Measurements from ENCODE around the gene DHRS1. TPM values are rescaled to one million over a fixed set of nuclear protein-coding genes. Genes with fewer than 3 reads are reported as not detected.
A peak's percentile ranks its signal among the peaks of the same experiment; 100 is the strongest.

DHRS1 gene
- total RNA-seq, 1 donor from 2014 or later: 6.3 TPM

DNA sequence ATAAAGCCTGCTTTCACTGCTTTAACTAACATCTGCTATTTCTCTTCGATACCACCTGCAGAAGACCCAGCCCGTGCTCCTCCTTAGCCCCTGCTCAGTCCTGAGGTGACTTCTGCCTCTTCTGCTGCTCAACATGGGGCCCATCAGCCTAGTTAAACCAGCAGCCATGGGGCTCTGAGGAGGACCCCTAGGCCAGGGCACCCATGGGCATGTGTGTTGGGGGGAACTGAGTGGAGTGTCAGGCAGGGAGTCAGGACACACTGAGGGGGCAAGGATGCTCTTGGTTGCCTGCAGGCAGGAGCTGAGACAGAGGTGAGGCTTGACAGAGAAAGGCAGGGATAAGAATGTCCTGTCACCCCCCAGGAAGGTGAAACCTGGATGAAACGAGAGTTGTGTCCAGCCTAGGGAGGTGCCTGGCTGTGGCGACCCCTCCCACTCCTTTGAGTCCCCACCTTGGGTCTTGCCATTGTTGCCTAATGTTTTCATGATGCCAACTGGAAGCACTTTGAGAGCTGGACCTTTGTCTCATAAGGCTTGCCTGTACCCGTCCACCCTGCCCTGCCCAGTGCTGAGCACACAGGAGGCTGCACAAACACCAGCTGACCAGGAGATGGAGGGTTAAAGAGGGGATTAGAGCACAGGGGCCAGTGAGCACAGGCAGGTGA, 15.7 kb downstream of the DHRS1 start:
- DNase-seq (ENCODE audit: low read depth in 2 of 2): no peak

DNA sequence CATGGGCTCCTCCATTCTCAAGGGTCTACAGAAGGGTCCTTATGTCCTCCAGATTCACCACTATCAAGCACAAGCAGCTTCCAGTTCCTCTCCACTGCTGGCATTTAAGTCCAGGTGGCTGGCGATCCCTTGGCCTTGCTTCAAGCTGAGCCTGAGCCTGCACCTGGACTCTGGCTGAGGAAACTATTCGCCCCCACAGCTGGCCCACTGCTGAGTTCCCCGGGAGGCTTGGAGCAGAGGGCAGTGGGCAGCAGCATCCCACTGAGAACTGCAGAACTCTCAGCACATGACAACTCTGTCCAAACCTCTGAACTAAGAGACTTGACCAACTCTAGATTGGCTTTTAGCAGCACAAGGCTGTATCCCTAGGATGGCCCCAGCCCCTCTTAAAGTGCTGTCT, 16.8 kb downstream of the DHRS1 start:
- DNase-seq (ENCODE audit: low read depth in 2 of 2): no peak

DNA sequence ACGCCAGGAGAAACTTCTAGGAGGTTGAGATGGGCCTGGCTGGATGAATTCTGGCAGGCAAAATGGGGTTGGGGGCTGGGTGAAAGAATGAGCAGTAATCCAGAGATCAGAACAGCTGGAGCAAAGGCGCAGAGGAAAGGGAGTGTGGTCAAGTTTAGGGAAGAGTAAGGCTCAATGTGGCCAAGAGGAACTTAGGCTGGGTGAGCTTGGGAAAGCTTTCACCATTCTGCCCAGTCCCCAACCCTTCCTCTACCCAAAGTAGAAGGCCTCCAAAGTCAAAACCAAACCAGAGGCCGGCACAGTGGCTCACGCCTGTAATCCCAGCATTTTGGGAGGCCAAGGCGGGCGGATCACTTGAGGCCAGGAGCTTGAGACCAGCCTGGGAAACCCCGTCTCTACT, 17.9 kb downstream of the DHRS1 start:
- DNase-seq (ENCODE audit: low read depth in 2 of 2): no peak

GRCh38 chr14:24280797-24281460, 18.7 kb downstream of the DHRS1 start:
- no peak for DNase-seq (ENCODE audit: low read depth in 2 of 2)

- DNase-seq (ENCODE audit: low read depth in 2 of 2): peak; percentile 12
Observed at GRCh38 chr14:24279301-24280186, 20.0 kb downstream of the DHRS1 start.

DNA sequence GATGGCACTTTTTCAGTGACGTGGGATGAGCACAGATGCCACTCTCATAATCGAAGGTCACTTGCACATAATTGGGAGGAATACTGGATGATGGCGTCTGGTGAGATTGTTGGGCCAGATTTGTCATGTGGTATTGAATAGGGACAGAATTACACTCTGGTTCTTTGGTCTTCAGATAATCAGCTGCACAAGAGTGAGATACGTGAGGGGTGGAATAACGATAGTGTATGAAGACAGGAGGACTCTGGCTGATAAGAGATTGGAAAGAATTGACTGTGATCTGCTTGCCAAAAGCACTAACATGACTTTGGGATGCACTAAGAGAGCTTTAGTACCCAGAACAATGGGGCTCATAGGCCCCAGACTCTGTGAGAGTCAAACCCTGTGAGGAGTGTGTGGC, 21.2 kb downstream of the DHRS1 start:
- DNase-seq (ENCODE audit: low read depth in 2 of 2): no peak

DNA sequence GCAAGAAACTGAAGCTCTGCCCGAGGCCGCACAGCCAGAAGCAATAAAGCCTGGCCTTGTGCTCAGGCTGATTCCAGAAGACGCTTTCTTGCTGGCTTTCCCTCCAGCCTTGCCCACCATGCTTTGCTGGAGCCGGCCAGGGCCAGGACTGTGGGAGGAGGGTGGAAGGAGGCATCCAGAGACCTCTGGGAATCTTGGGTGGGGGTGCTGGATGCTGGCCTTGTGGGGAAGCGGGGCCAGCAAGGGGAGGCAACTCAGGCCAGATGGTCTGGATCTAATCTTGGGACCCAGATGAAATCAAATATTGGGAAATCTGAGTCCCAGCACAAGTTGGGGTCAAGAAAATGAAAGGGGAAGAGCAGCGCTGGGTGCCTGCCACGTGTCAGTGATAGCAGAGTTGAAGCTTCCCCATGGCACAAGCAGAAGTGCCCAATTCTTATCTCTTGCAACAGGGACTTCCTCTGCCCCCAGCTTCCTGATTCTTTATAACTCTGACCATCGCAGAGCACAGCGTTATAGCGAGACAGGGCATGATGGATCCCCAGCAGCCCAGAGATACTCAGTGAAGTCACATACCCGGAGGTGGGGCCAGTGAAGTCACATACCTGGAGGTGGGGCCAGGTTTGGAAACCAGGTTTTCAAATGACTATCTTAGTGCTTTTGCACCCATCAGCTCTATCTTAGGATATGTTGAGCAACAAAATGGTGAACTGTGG, 21.8 kb downstream of the DHRS1 start:
- DNase-seq (ENCODE audit: low read depth in 2 of 2): no peak

GRCh38 chr14:24277071-24277470, 22.5 kb downstream of the DHRS1 start:
- no peak for DNase-seq (ENCODE audit: low read depth in 2 of 2)

GRCh38 chr14:24274101-24274543, 25.5 kb downstream of the DHRS1 start:
- no peak for DNase-seq (ENCODE audit: low read depth in 2 of 2)

GRCh38 chr14:24273422-24273998, 26.1 kb downstream of the DHRS1 start:
- DNase-seq (ENCODE audit: low read depth in 2 of 2): peak in 1 of 2 donors; percentile 12

DNA sequence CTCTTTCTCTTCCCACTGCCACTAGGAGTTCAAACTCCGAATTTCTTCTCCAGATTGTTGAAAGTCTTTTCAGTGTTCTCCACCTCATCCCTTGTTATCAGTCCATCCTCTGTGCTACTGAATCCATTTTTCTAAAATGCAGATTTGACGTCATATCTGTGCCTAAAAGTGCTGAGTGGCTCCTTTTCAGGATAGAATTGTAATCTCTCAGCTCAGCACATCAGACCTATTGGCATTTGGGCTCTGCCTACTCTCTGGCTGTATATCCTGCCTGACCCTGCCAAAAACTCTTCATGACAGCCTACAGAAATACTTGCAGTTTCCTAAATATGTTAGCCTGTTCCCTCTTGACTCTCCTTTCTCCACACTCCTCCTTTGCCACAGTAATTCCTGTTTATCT, 27.1 kb downstream of the DHRS1 start:
- DNase-seq (ENCODE audit: low read depth in 2 of 2): no peak

GRCh38 chr14:24271834-24272263, 27.7 kb downstream of the DHRS1 start:
- no peak for DNase-seq (ENCODE audit: low read depth in 2 of 2)

GRCh38 chr14:24271134-24271833, 28.3 kb downstream of the DHRS1 start, which contains the start of gene RABGGTA:
RABGGTA (minus strand) TSS chr14:24271597; CDS start chr14:24271115, 482 bp downstream.
- DNase-seq (ENCODE audit: low read depth in 2 of 2): peak; percentile 91 to 95

DNA sequence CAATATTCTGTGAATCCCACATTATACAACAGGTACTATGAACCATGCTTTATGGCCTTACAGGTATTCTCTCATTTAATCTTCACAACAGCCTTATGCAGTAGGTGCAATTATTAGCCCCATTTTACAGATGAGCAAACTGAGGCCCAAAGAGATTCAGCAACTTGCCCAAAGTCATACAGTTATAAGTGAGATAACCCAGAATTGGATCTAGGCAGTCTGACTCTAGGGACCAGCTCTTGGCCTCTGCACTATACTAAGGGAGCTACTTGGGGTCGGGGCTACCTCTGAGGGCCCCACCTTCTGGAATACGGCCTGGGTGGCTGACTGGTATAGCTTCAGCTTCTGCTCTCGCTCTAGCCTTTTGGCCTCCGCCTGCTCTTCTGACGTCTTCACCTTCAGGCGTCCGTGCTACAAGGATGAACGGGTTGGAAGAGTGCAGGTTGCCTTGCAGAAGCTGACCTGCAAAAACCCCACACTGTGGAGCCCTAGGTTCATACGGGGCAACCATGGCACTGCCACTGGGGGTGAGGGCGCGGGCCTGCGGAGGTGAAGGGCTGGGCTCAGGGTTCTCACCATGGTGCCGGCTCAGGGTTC, 28.9 kb downstream of the DHRS1 start:
- DNase-seq (ENCODE audit: low read depth in 2 of 2): no peak

DNA sequence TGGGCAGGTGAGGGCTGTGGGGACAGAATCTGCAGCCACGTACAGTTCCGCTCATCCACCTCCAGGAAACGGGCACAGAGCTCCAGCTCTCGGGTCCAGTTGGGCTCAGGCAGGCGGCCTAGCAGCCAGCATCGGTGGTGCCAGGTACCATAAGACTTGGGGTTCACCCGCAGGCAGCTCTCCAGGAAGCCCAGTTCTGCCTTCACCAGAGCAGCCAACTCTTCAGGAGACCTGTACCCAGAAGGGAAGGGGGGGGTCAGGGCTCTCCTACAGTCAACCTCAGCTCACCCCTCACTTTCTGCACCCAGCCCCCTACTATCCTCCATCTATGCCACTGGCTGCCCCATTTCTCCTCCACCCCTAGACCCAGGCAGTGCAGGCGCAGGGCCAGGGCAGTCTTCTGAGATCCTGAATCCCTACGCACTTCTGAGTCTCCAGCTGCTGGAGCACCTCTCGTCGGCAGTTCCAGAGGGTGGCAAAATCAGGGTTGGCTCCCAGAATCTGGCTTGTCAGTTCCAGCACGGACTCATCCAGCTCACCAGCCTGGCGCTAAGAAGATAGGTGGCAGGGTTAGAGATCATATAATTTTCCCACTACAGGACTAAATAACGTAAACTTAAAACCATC, 29.6 kb downstream of the DHRS1 start:
- DNase-seq (ENCODE audit: low read depth in 2 of 2): no peak

DNA sequence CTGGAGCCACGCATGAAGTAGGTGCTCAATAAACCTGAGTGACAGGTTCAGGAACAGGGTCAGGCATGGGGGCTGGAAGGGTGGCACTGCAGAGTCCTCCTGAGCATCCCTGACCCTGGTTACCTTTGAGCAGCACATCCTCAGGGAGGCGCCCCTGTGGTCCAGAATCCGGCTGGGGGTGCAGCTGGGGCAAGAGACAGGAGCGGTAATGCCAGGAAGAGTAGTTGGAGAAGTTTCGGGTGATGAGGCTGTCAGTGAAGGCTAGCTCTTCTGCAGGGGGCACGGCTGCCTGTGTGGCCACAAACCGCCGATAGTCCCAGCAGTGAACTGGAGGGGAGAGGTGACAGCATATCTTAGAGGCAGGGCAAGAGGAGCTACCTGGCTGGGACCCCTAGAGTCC, 30.2 kb downstream of the DHRS1 start:
- DNase-seq (ENCODE audit: low read depth in 2 of 2): no peak

- DNase-seq (ENCODE audit: low read depth in 2 of 2): no peak
Observed at GRCh38 chr14:24268225-24268624, 31.4 kb downstream of the DHRS1 start.

DNA sequence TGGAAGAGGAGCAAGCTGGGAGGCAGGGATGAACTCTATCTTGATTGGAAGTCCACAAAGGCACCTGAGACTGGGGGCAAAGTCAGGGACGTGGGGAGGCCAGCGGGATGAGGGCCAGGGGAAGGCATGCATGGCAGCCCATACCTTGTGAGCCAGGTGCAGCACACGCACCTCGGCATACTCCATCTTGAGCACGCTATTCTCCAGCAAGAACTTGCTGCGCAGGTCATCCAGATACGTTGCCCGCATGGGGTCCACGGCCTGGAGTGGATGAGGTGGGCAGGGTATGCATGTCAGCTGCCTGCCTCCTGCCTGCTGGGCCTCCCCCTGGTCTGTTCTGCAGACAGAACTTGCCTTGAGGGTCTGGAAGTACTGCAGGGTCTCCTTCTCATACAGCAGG, 32.1 kb downstream of the DHRS1 start:
- DNase-seq (ENCODE audit: low read depth in 2 of 2): no peak
